Measurements from ENCODE around the gene LDLR. TPM values are rescaled to one million over a fixed set of nuclear protein-coding genes. Genes with fewer than 3 reads are reported as not detected.

The LDLR gene
- total and polyA plus RNA-seq, 2 of the 4 experiments (the other 2 are of a cell fraction) = 45.2 to 53.8 TPM

- Histone ChIP-seq H4K5ac (ENCODE audit: low read depth, low read length) (no peak overlapping the region), H2AFZ (replicated peaks; ENCODE audit: low read length, poor library complexity) (no peak overlapping the region), H3K36me3 (ENCODE audit: control insufficient read depth, insufficient read depth, low read length) (peaks cover 41% of the 10 kb centered on the region), H3K4me3 (ENCODE audit: insufficient read depth, low read depth, low read length) (no peak overlapping the region), H3K4me1 (ENCODE audit: control insufficient read depth, insufficient read depth, low read length) (peaks cover 3% of the 10 kb centered on the region), H3K56ac (ENCODE audit: extremely low read depth, insufficient read depth, low read length) (no peak overlapping the region), H2BK20ac (ENCODE audit: low read depth, low read length) (no peak overlapping the region), H2BK15ac (ENCODE audit: low read depth, low read length) (no peak overlapping the region), H3K27ac (ENCODE audit: insufficient read depth, low read length) (no peak overlapping the region), H3K4ac (ENCODE audit: low read depth, low read length) (no peak overlapping the region), H3K9ac (ENCODE audit: low read depth, low read length) (no peak overlapping the region), H3K14ac (replicated peaks; ENCODE audit: low read depth, low read length) (no peak overlapping the region), H2AK9ac (replicated peaks; ENCODE audit: low read depth, low read length, poor library complexity) (no peak overlapping the region), H3K9me1 (ENCODE audit: insufficient read depth, low read length) (peaks cover 7% of the 10 kb centered on the region), H4K20me1 (ENCODE audit: insufficient read depth, low read length) (peaks cover 41% of the 10 kb centered on the region), H3K27me3 (ENCODE audit: control insufficient read depth, insufficient read depth, low read length) (no peaks in the 10 kb centered on the region), H3K9me3 (ENCODE audit: control insufficient read depth, insufficient read depth, low read length) (no peaks in the 10 kb centered on the region), H2BK5ac (ENCODE audit: low read depth, low read length, poor library complexity, severe bottlenecking) (no peak overlapping the region), H3K4me2 (ENCODE audit: low read depth, low read length) (no peak overlapping the region), H4K91ac (ENCODE audit: insufficient read depth, low read depth, low read length) (no peak overlapping the region), H2BK120ac (ENCODE audit: low read depth, low read length) (no peak overlapping the region), H4K8ac (ENCODE audit: low read depth in 2 of 2, low read length in 2 of 2) (no peak overlapping the region), H3K18ac (ENCODE audit: low read depth, low read length) (no peak overlapping the region), H2AK5ac (ENCODE audit: low read depth, low read length) (no peak overlapping the region), H3K79me1 (ENCODE audit: low read depth in 1 of 2, low read length in 2 of 2) (peaks cover 22 to 60% of the 10 kb centered on the region in 2 experiments), H3K23ac (ENCODE audit: low read depth, low read length) (no peak overlapping the region)
- ATAC-seq (ENCODE audit: low read depth) (no peak), DNase-seq (no peak)
- ChIA-PET CTCF (no interaction called here), POLR2A (ENCODE audit: unreplicated experiment) (interaction anchor here (0.6 kb wide), 1 partner anchor 10 kb away, joined by 3 read pairs; no protein-coding TSS in a partner anchor)
- intact Hi-C loops (cut with micrococcal nuclease) (no loop called here), in situ Hi-C loops (cut with MboI; ENCODE audit: low sequenced_read_pairs) (no loop called here), dilution Hi-C loops (cut with HindIII; ENCODE audit: low sequenced_read_pairs, unreplicated experiment) (no loop called here)
- WGBS, 2 experiments (ENCODE audit: extremely low coverage in 2 of 2, insufficient read length in 1 of 2) = no CpG with 5 or more reads among the region's 5 CpGs
- TF ChIP-seq CHD1 (IDR thresholded peaks at IDR 0.05; ENCODE audit: low read depth, low read length) = no peak
- no peak for TF ChIP-seq RAD21 (IDR thresholded peaks at IDR 0.05; ENCODE audit: low read length)
- TF ChIP-seq CEBPB (IDR thresholded peaks at IDR 0.05; ENCODE audit: low read depth, low read length) = no peak
- no peak for TF ChIP-seq SMC3 (IDR thresholded peaks at IDR 0.05; ENCODE audit: low read depth, low read length)
- no peak for TF ChIP-seq USF2 (IDR thresholded peaks at IDR 0.05; ENCODE audit: low read depth, low read length)
- no peak for TF ChIP-seq POLR2A (IDR thresholded peaks at IDR 0.05; ENCODE audit: low read depth, low read length)
- no peak for TF ChIP-seq CTCF (conservative IDR thresholded peaks at IDR 0.05; ENCODE audit: low read depth, low read length)
- TF ChIP-seq RCOR1 (IDR thresholded peaks at IDR 0.05; ENCODE audit: insufficient replicate concordance, low read length) = no peak
- no peak for TF ChIP-seq MAFK (IDR thresholded peaks at IDR 0.05; ENCODE audit: low read depth, low read length)
- TF ChIP-seq BHLHE40 (IDR thresholded peaks at IDR 0.05; ENCODE audit: low read depth, low read length) = no peak
- TF ChIP-seq NFE2L2 (IDR thresholded peaks at IDR 0.05; ENCODE audit: low read depth, low read length) = no peak
- TF ChIP-seq RFX5 (IDR thresholded peaks at IDR 0.05; ENCODE audit: low read depth, low read length) = no peak
- no peak for TF ChIP-seq FOS (IDR thresholded peaks at IDR 0.05; ENCODE audit: low read depth, low read length)
- no peak for TF ChIP-seq MAZ (IDR thresholded peaks at IDR 0.05; ENCODE audit: borderline replicate concordance, low read depth, low read length)
- BruUV-seq (replicated peaks) = no TSS peak
Measured at GRCh38 chr19:11101057-11101456, 11.8 kb downstream of the LDLR start.
